K562 (cell line): ENCODE data around the gene PDZK1IP1.

Experiments used
- PHF20 ChIP-seq: fragments of 450-650 bp; IDR thresholded peaks from 2 replicates; pipeline ENCODE4 v1.6.1; 2018; ENCODE audit not compliant: partially characterized antibody
- RBBP5 ChIP-seq: fragments of 200-600 bp; sonication (generic); IDR thresholded peaks from 2 replicates; pipeline ENCODE4 v1.6.1; 2012; ENCODE audit warnings: borderline replicate concordance, mild to moderate bottlenecking, low read length, control low read depth, inconsistent platforms; ENCODE audit not compliant: insufficient read depth, poor library complexity, severe bottlenecking
- SMARCB1 ChIP-seq: IDR thresholded peaks from 2 replicates; pipeline ENCODE4 v1.6.1; 2011; ENCODE audit warnings: improper control_type of control experiment, low read depth; ENCODE audit not compliant: insufficient read length
- ZNF184 ChIP-seq: sonication (generic); formaldehyde crosslinking; IDR thresholded peaks from 2 replicates; pipeline ENCODE4 v1.5.0; 2020; ENCODE audit warnings: missing genetic modification reagents
- ZNF3 ChIP-seq: fragments of 250-450 bp; sonication (Bioruptor Pico); IDR thresholded peaks from 2 replicates; pipeline ENCODE4 v1.5.0; 2021; ENCODE audit warnings: mild to moderate bottlenecking, moderate library complexity
- TF ChIP-seq, protein P1 (sequence below): sonication (generic); formaldehyde crosslinking; IDR thresholded peaks from 2 replicates; pipeline ENCODE4 v1.8.1; 2023; ENCODE audit warnings: mild to moderate bottlenecking, missing genetic modification reagents, moderate library complexity
- TF ChIP-seq, protein P2 (sequence below), 3 experiments: IDR thresholded peaks in 2 of 3; conservative IDR thresholded peaks in 1 of 3; 2 replicates each; pipeline ENCODE4 v1.5.1; 2011 to 2012; ENCODE audit warnings: low read length in 3 of 3, mild to moderate bottlenecking in 3 of 3, control low read depth in 2 of 3, improper control_type of control experiment in 1 of 3, inconsistent platforms in 1 of 3, low read depth in 1 of 3, mixed read lengths in 1 of 3, moderate library complexity in 1 of 3; ENCODE audit not compliant: insufficient read depth in 2 of 3
- TF ChIP-seq, protein P3 (sequence below), 3 experiments: fragments of 200-800 bp in 1 of 3; fragments of 250-450 bp in 1 of 3; fragments of 450-650 bp in 1 of 3; sonication (Bioruptor Pico) in 1 of 3; sonication (Bioruptor generic) in 1 of 3; formaldehyde crosslinking in 1 of 3; IDR thresholded peaks; 2 replicates each; pipeline versions ENCODE4 v1.6.1 to v1.8.0; 2016 to 2022; ENCODE audit warnings: mild to moderate bottlenecking in 2 of 3, missing genetic modification characterization in 2 of 3, missing compliant biosample characterization in 1 of 3, moderate library complexity in 1 of 3

DNA sequence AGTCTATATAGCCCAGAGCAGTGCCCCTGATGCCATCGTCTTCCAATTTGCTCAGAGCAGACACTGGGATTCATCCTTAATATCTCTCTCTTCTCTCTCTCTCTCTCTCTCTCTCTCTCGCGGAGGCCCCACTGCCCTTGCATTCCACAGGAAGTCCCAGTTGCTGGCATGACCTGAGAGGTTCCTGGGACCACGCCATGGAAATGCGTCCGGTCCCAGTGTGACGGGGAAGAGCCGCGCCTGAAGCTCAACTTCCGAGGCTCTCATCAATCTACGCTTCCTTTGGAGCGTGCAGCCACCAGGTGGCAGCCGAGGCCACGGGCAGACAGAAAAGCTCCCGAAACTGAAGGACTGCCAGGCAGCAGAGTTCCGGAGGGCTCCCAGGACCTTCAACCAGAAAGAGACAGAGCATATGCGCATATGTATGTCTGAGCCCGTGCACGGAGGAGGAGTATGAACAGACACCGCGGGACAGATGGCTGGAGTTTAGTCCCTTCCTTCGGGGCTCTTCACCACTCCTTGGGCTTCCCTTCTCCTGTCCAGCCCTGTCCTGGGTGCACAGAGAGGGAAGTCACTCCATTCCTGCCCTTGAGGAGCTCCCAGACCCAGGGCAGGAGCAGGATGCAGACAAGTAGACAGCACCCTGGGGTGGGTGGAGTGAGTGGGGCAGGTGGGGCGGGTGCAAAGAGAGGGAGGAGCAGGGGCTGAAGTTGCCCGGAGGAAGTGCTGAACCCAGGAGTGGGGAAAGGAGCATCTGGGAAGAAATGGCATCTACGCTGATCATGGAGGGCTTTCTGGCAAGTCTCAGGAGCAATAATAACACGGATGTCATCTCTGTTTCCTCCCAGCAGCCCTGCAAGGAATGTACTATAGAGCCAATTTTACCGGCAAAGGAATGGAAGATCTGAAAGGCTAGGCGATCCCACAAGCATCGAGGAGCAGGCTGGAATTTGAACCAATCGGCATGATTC lies 10.5 kb downstream of the PDZK1IP1 start:
- TF ChIP-seq SMARCB1, result no peak
- TF ChIP-seq, protein P1, sequence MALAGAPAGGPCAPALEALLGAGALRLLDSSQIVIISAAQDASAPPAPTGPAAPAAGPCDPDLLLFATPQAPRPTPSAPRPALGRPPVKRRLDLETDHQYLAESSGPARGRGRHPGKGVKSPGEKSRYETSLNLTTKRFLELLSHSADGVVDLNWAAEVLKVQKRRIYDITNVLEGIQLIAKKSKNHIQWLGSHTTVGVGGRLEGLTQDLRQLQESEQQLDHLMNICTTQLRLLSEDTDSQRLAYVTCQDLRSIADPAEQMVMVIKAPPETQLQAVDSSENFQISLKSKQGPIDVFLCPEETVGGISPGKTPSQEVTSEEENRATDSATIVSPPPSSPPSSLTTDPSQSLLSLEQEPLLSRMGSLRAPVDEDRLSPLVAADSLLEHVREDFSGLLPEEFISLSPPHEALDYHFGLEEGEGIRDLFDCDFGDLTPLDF (CRISPR knock-in tag), result 0 out of 2 replicates have a peak, but pooled peaks have one; percentile 53
- no peak for TF ChIP-seq ZNF184 (CRISPR knock-in tag)
- peak; percentile 94 for TF ChIP-seq PHF20
- TF ChIP-seq, protein P2, sequence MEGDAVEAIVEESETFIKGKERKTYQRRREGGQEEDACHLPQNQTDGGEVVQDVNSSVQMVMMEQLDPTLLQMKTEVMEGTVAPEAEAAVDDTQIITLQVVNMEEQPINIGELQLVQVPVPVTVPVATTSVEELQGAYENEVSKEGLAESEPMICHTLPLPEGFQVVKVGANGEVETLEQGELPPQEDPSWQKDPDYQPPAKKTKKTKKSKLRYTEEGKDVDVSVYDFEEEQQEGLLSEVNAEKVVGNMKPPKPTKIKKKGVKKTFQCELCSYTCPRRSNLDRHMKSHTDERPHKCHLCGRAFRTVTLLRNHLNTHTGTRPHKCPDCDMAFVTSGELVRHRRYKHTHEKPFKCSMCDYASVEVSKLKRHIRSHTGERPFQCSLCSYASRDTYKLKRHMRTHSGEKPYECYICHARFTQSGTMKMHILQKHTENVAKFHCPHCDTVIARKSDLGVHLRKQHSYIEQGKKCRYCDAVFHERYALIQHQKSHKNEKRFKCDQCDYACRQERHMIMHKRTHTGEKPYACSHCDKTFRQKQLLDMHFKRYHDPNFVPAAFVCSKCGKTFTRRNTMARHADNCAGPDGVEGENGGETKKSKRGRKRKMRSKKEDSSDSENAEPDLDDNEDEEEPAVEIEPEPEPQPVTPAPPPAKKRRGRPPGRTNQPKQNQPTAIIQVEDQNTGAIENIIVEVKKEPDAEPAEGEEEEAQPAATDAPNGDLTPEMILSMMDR (IDR thresholded peaks at IDR 0.05 in 2 of 3, conservative IDR thresholded peaks at IDR 0.05 in 1 of 3; ENCODE audit: insufficient read depth in 2 of 3, low read depth in 1 of 3, low read length in 3 of 3), result peak; percentile 96 to 99 (median 99)
- no peak for TF ChIP-seq ZNF3 (CRISPR knock-in tag)
- no peak for TF ChIP-seq RBBP5
- TF ChIP-seq, protein P3, sequence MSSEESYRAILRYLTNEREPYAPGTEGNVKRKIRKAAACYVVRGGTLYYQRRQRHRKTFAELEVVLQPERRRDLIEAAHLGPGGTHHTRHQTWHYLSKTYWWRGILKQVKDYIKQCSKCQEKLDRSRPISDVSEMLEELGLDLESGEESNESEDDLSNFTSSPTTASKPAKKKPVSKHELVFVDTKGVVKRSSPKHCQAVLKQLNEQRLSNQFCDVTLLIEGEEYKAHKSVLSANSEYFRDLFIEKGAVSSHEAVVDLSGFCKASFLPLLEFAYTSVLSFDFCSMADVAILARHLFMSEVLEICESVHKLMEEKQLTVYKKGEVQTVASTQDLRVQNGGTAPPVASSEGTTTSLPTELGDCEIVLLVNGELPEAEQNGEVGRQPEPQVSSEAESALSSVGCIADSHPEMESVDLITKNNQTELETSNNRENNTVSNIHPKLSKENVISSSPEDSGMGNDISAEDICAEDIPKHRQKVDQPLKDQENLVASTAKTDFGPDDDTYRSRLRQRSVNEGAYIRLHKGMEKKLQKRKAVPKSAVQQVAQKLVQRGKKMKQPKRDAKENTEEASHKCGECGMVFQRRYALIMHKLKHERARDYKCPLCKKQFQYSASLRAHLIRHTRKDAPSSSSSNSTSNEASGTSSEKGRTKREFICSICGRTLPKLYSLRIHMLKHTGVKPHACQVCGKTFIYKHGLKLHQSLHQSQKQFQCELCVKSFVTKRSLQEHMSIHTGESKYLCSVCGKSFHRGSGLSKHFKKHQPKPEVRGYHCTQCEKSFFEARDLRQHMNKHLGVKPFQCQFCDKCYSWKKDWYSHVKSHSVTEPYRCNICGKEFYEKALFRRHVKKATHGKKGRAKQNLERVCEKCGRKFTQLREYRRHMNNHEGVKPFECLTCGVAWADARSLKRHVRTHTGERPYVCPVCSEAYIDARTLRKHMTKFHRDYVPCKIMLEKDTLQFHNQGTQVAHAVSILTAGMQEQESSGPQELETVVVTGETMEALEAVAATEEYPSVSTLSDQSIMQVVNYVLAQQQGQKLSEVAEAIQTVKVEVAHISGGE (CRISPR knock-in tag; IDR thresholded peaks at IDR 0.05), result peak in 1 of 3 experiments; percentile 83; a peak in 2 of 6 replicates
